Neural cell (in vitro differentiated cells): ENCODE results near the gene RSPRY1.

ENCODE experiments used
- CTCF ChIP-seq: fragments of 450-650 bp; IDR thresholded peaks from 2 replicates; pipeline ENCODE4 v1.5.1; 2014; ENCODE audit warnings: antibody characterized with exemption, mild to moderate bottlenecking, moderate library complexity; ENCODE audit not compliant: poor library complexity, severe bottlenecking
- EP300 ChIP-seq: fragments of 450-650 bp; conservative IDR thresholded peaks from 2 replicates; pipeline ENCODE4 v1.6.1; 2014; ENCODE audit warnings: antibody characterized with exemption, mild to moderate bottlenecking, moderate library complexity; ENCODE audit not compliant: poor library complexity, severe bottlenecking
- MXI1 ChIP-seq: fragments of 450-650 bp; conservative IDR thresholded peaks from 2 replicates; pipeline ENCODE4 v1.6.1; 2014; ENCODE audit warnings: antibody characterized with exemption, mild to moderate bottlenecking; ENCODE audit not compliant: poor library complexity, severe bottlenecking
- POLR2AphosphoS5 ChIP-seq: IDR thresholded peaks from 2 replicates; pipeline ENCODE4 v1.6.1; 2012
- RAD21 ChIP-seq: fragments of 450-650 bp; conservative IDR thresholded peaks from 2 replicates; pipeline ENCODE4 v1.6.1; 2014; ENCODE audit warnings: antibody characterized with exemption, mild to moderate bottlenecking, moderate library complexity
- REST ChIP-seq: IDR thresholded peaks from 2 replicates; pipeline ENCODE4 v1.6.1; 2012; ENCODE audit warnings: borderline replicate concordance
- SMC3 ChIP-seq: fragments of 450-650 bp; conservative IDR thresholded peaks from 2 replicates; pipeline ENCODE4 v1.6.1; 2014; ENCODE audit warnings: antibody characterized with exemption, mild to moderate bottlenecking, moderate library complexity; ENCODE audit not compliant: poor library complexity
- TAF1 ChIP-seq: IDR thresholded peaks from 2 replicates; pipeline ENCODE4 v1.6.1; 2012; ENCODE audit warnings: low read depth

- TF ChIP-seq CTCF (no peak), REST (no peak), EP300 (no peak), RAD21 (no peak), TAF1 (no peak), SMC3 (no peak), POLR2AphosphoS5 (no peak), MXI1 (no peak)
Measured at GRCh38 chr16:57146735-57147134, 39.4 kb upstream of the RSPRY1 start.
